ENCODE measurements around the gene GRIK4. TPM values are rescaled to one million over a fixed set of nuclear protein-coding genes. Genes with fewer than 3 reads are reported as not detected.

GRIK4 gene
- polyA plus RNA-seq, 1 donor from 2014 or later = 3.4 TPM

DNA sequence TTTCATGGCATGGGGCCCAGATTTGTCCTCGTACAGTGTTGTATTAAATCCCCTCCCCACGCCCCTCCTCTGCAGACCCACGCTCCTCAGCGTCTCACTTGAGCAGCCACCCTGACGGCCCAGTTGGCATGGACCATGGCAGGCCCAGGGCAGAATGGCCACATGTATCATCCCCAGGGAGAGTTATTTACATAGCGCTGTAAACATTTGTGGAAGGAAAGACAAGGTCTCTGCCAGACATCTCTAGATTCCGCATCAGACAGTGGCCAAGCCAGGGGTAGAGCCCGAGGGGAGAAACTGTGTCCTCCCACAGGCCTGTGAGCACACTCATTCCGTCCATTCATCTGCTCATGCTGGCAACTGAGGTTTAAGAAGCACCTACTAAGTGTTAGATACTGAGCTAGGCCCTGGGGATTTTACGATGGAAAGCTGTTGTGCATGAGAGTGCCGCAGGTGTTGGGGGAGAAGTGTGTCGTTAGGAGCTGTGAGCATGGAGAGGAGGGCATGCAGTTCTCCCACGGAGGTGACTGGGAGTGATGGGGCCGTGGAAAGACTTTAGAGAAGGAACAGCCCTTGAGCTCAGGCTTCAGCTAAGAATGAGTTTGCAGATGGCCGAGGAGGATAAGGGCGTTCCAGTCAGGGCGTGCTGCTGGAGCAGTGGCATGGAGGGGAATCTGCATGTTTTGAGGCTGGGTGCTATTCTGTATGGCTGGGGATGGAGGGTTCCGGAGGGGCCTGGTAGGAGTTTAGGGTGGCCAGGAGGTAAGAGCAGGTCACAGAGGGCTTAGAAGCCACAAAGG lies 94.9 kb downstream of the GRIK4 start:
- H3K27me3 ChIP-seq (ENCODE audit: insufficient read depth, low read depth, low read length) = no peaks in the 10 kb centered on the region
- no peak overlapping the region for H3K4me2 ChIP-seq (ENCODE audit: low read length)
- H3K9ac ChIP-seq (ENCODE audit: low read length) = no peak overlapping the region
- H3K79me2 ChIP-seq (replicated peaks; ENCODE audit: insufficient read depth, low read length) = no peaks in the 10 kb centered on the region
- no peak overlapping the region for H2AFZ ChIP-seq (ENCODE audit: low read depth, low read length)
- H3K9me2 ChIP-seq (ENCODE audit: insufficient read depth, low read length) = no peaks in the 10 kb centered on the region
- H3K36me3 ChIP-seq (ENCODE audit: insufficient read depth, low read length) = no peaks in the 10 kb centered on the region
- H4K20me1 ChIP-seq (ENCODE audit: insufficient read depth) = no peaks in the 10 kb centered on the region
- H3K4me3 ChIP-seq (ENCODE audit: low read length) = no peak overlapping the region
- no peaks in the 10 kb centered on the region for H3K9me3 ChIP-seq (ENCODE audit: low read length)
- TF ChIP-seq REST (IDR thresholded peaks at IDR 0.05; ENCODE audit: borderline replicate concordance) = no peak
- TF ChIP-seq EZH2 (IDR thresholded peaks at IDR 0.05; ENCODE audit: borderline replicate concordance, insufficient read depth, low read length, poor library complexity, severe bottlenecking) = no peak
- no peak for TF ChIP-seq RAD21 (conservative IDR thresholded peaks at IDR 0.05)
- TF ChIP-seq EP300 (conservative IDR thresholded peaks at IDR 0.05; ENCODE audit: poor library complexity, severe bottlenecking) = no peak
- TF ChIP-seq POLR2AphosphoS5 (IDR thresholded peaks at IDR 0.05) = no peak
- TF ChIP-seq TAF1 (IDR thresholded peaks at IDR 0.05; ENCODE audit: low read depth) = no peak
- no peak for TF ChIP-seq MXI1 (conservative IDR thresholded peaks at IDR 0.05; ENCODE audit: poor library complexity, severe bottlenecking)
- no peak for TF ChIP-seq SMC3 (conservative IDR thresholded peaks at IDR 0.05; ENCODE audit: poor library complexity)
- TF ChIP-seq, protein P1, sequence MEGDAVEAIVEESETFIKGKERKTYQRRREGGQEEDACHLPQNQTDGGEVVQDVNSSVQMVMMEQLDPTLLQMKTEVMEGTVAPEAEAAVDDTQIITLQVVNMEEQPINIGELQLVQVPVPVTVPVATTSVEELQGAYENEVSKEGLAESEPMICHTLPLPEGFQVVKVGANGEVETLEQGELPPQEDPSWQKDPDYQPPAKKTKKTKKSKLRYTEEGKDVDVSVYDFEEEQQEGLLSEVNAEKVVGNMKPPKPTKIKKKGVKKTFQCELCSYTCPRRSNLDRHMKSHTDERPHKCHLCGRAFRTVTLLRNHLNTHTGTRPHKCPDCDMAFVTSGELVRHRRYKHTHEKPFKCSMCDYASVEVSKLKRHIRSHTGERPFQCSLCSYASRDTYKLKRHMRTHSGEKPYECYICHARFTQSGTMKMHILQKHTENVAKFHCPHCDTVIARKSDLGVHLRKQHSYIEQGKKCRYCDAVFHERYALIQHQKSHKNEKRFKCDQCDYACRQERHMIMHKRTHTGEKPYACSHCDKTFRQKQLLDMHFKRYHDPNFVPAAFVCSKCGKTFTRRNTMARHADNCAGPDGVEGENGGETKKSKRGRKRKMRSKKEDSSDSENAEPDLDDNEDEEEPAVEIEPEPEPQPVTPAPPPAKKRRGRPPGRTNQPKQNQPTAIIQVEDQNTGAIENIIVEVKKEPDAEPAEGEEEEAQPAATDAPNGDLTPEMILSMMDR (IDR thresholded peaks at IDR 0.05; ENCODE audit: poor library complexity, severe bottlenecking) = no peak
- no peaks in the 10 kb centered on the region for H3F3A ChIP-seq (ENCODE audit: insufficient read depth, low read length, poor library complexity, severe bottlenecking)
- H3K27ac ChIP-seq (ENCODE audit: low read length) = no peak overlapping the region

DNA sequence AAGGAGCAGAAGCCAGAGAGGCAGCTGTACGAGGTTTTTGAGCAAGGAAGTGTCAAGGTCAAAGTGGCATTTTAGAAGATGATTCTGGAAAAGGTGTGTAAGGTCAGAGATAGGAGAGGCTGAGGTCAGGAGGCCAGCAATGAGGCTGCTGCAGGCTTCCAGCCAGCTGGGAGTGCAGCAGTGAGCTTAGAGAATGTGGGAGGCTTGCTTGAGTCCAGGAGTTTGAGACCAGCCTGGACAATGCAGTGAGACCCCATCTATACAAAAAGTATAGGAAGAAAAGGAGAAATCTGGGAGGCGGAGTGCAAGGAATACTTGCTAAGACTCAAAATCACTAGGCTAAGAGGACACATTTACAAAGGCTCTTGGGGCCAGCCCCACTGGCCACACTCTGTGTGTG lies 96.5 kb downstream of the GRIK4 start:
- Histone ChIP-seq H4K20me1 (ENCODE audit: insufficient read depth) (no peaks in the 10 kb centered on the region), H3K36me3 (ENCODE audit: insufficient read depth, low read length) (no peaks in the 10 kb centered on the region), H3K9ac (ENCODE audit: low read length) (no peak overlapping the region), H3K4me2 (ENCODE audit: low read length) (no peak overlapping the region), H3F3A (ENCODE audit: insufficient read depth, low read length, poor library complexity, severe bottlenecking) (no peaks in the 10 kb centered on the region), H3K9me3 (ENCODE audit: low read length) (no peaks in the 10 kb centered on the region), H3K4me3 (ENCODE audit: low read length) (no peak overlapping the region), H3K27me3 (ENCODE audit: insufficient read depth, low read depth, low read length) (no peaks in the 10 kb centered on the region), H3K27ac (ENCODE audit: low read length) (no peak overlapping the region), H2AFZ (ENCODE audit: low read depth, low read length) (no peak overlapping the region), H3K9me2 (ENCODE audit: insufficient read depth, low read length) (no peaks in the 10 kb centered on the region), H3K79me2 (replicated peaks; ENCODE audit: insufficient read depth, low read length) (no peaks in the 10 kb centered on the region)
- TF ChIP-seq REST (IDR thresholded peaks at IDR 0.05; ENCODE audit: borderline replicate concordance) (no peak), MXI1 (conservative IDR thresholded peaks at IDR 0.05; ENCODE audit: poor library complexity, severe bottlenecking) (no peak), POLR2AphosphoS5 (IDR thresholded peaks at IDR 0.05) (no peak), SMC3 (conservative IDR thresholded peaks at IDR 0.05; ENCODE audit: poor library complexity) (no peak), EP300 (conservative IDR thresholded peaks at IDR 0.05; ENCODE audit: poor library complexity, severe bottlenecking) (no peak), RAD21 (conservative IDR thresholded peaks at IDR 0.05) (no peak)
- TF ChIP-seq, protein P1 (IDR thresholded peaks at IDR 0.05; ENCODE audit: poor library complexity, severe bottlenecking) = no peak

Data from neural cell (in vitro differentiated cells).